GM12872 (cell line): Measurements from ENCODE around the gene SLC52A3.

ENCODE experiments used
- CTCF ChIP-seq: IDR thresholded peaks from 3 replicates; pipeline ENCODE4 v1.5.1; 2011; ENCODE audit warnings: low read depth, mild to moderate bottlenecking, low read length, moderate library complexity; ENCODE audit not compliant: insufficient read depth

SLC52A3 gene

GRCh38 chr20:723756-724155, 44.5 kb downstream of the SLC52A3 start:
- TF ChIP-seq CTCF, result no peak

GRCh38 chr20:722822-723644, 45.3 kb downstream of the SLC52A3 start:
- TF ChIP-seq CTCF, result no peak

GRCh38 chr20:721876-722275, 46.4 kb downstream of the SLC52A3 start:
- no peak for TF ChIP-seq CTCF

GRCh38 chr20:719816-720215, 48.5 kb downstream of the SLC52A3 start:
- TF ChIP-seq CTCF, result no peak

- TF ChIP-seq CTCF, result no peak
These were observed 49.2 kb downstream of the SLC52A3 start for GRCh38 chr20:719068-719467.

GRCh38 chr20:717832-718231, 50.5 kb downstream of the SLC52A3 start:
- no peak for TF ChIP-seq CTCF

- no peak for TF ChIP-seq CTCF
These were observed 51.0 kb downstream of the SLC52A3 start for GRCh38 chr20:717271-717670.
